GM18517 (cell line): ENCODE measurements around the gene LRRC27.

Experiments used
- ATAC-seq: cut with Tn5 transposase; IDR thresholded peaks from one replicate; pipeline ENCODE4 v1.9.1; 2021; ENCODE audit warnings: mild to moderate bottlenecking, moderate library complexity; ENCODE audit not compliant: unreplicated experiment

The LRRC27 gene

DNA sequence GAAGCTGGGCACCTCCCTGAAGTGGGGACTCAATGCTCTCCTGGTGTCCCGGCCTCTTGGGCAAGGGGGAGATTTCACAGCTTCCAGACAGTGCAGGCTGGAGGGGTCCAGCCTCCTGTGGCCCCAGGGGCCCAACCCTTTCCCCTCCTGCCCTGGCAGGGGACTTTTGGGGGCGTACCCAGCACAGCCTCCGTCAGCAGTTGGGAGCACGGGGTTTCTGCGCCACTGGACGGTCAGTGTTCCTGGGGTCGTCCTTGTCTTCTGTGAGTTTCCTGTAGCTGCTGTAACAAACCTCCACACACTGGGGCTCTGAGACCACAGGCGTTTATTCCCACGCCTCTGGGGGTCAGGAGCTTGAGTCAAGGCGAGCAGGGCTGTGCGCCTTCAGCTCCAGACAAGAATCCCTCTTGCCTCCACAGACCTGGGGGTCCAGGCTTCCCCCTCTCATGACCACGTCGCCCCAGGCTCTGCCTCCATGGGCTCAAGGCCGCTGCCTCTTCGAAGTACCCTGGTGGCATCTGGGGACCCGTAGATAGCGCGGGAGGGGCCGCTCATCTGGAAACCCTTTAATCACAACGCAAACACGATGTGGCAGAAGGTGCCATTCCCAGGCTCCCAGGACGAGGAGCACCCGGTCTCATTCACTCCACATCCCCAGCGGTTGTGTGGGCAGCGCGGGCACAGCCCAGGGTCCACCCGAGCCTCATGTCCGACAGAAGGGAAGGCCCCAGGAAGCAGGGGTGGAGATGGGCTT lies 79.0 kb downstream of the LRRC27 start:
- ATAC-seq: no peak

DNA sequence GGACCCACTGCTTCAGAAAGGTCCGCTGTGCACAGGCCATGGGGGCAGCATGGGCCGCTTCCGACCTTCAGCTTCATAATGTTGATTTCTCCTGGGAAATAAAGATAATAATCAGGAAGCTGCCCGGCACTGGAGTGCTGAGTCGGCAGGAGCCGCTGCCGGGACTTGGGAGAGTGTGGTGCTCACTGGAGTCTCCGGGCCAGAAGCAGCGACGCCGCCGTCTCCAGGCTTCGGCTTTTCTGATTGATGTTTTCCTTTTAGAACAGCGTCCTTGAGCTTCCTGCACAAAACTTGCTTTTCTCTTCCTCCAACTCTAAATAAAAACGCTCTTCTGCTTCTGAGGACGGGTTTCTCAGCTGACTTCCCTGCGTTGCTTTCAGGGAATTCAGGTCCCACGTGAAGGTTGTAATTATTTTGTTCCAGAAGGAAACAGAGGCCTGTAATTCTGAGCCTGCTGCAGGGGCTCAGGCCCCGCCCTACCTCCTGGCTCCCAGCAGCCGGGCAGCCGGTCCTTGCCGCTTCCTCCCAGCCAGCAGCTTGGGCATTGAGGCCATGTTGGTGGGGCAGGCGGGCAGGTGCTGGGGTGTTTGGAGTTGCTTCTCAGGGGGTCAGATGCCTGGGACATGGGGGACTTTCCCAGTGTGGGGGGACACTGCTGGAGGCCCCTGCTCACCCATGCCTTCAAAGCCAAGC lies 79.7 kb downstream of the LRRC27 start:
- no peak for ATAC-seq

DNA sequence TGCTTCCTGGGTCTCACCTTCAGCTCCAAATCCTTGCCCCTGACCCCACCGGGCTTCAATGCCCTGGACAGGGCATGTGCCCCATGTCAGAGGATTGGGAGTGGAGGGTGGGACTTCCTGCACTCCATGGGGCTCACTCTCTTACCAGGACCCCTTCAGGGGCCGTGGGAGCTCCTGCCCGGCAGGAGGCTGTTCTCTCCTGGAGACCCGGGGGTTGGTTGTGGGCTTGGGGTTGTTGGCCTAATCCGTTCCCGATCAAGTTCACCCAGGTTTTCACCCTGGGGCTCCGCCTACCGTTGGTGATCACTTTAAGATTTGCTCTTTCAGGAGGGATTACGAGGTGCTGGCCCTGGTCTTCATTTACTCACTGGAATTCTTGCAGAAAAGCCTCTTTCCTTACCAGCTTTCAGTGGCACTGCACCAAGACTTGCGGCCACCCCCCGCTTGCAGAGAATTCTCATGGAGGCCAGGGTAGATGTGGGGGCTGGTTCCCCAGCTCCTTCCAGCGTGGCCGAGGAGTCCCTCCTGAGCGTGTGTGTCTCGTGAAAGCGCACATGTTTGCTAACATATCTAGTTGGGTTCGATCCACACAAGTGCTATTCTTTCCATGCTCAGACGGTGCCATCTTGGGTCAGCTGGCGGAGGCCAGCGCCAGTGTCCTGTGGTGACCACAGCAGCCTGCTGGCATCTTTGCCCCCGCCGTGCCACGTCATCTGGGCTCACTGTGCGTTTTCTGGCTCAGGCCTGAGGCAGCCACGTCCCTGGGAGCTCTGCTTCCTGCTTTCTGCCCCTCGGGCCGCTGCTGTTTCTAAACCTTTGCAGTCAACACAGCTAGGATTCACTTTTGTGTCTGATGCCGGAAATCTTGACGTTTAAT lies 80.6 kb downstream of the LRRC27 start:
- no peak for ATAC-seq

DNA sequence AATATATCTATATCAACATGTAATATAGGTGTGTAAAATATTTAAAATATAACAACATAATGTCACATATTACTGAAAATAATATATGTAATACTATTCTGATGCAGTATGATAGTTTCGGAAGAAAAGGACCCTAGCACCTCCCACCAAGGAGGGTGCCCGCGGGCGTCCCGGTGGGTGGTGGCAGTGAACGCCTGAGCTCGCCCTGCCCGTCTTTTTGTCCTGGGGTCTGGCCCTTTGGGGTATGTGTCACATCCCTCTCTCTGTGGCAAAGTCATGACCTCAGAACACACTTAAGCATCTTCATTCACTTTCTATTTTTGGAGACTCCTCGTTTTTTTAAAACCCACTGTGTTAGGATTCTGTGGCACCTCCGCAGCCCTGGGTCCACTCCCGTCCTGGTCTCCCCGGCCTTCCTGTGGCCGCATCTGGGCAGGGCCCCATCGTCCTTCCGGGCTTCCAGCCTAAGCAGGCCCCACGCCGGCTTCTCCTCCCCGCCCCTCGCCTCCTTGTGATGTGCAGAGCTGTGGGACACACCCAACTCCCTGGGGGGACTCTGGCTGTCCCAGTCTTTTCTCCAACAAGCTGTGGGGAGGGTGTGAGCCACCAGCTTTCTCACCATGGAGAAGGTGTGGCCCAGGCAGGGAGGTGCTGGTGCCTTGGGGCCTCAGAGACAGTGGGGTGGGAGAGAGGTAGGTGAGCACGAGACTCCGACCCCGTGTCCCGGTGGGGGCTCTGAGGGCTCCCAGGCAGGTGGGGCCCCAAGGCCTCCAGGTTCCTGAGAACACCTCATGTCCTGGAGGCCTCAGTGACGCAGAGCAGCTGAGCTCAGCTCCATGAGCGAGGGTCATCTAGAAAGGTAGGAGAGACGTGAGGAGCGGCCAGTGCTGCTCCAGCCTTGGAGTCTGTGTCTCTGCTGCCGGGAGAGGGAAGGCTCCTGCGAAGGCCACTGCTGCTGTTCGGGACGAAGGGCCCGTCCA lies 81.5 kb downstream of the LRRC27 start:
- ATAC-seq: no peak

DNA sequence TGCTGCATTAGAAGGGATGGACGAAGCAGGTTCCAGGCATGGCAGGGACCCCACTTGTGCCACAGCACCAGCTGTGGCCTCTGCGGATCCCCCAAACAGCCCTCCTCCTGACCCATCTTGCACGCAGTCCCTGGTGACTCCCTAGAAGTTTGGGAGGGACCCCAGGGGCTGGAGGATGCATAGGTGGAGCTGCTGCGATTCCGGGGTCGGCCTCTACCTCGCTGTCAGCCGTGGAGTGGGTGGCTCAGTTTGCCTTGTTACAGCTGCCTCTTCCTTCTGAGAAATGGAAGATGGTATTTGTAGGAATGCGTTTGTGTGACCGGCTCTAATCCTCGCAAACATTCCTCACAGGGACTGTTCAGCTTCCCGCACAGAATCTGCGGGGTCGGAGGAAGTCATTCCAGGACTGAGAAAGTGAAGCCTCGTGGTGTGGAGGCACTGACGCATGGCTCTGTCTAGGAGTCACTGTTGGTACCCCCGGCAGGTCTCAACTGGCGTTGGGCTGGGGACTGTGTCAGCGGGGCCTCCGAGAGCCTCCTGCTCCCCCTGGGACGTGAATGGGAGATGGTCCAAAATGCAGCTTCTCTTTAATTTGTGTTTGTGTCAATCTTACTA lies 82.5 kb downstream of the LRRC27 start:
- ATAC-seq: no peak

DNA sequence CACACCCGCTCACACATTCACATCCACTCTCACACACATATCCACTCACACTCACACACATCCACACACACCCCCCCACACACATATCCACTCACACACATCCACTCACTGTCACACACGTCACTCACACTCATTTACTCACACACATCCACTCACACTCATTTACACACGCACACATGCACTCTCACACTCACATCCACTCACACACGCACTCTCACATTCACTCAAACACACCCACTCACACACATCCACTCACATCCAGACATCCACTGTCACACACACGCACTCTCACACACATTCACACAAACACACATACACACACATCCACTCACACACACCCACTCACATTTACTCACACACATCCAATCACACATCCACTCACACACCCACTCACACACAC lies 83.3 kb downstream of the LRRC27 start:
- no peak for ATAC-seq

DNA sequence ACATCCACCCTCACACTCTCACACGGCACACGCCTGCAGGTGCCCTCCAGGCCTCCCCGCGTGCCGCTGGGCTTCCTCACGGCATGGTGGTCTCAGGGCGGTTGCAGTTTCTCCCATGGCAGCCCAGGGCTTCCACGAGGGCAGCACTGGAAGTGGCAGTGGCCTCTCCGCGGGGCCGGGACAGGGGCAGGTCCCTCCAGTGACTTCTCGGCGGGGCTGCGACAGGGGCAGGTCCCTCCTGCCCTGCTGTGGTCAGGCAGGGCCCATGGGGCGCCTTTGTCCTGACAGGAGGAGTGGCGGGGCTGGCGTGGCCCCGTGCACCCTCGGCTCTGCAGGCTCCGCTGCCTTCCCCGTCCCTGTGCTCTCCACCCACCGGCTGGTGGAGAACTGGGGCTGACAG lies 84.0 kb downstream of the LRRC27 start:
- no peak for ATAC-seq

DNA sequence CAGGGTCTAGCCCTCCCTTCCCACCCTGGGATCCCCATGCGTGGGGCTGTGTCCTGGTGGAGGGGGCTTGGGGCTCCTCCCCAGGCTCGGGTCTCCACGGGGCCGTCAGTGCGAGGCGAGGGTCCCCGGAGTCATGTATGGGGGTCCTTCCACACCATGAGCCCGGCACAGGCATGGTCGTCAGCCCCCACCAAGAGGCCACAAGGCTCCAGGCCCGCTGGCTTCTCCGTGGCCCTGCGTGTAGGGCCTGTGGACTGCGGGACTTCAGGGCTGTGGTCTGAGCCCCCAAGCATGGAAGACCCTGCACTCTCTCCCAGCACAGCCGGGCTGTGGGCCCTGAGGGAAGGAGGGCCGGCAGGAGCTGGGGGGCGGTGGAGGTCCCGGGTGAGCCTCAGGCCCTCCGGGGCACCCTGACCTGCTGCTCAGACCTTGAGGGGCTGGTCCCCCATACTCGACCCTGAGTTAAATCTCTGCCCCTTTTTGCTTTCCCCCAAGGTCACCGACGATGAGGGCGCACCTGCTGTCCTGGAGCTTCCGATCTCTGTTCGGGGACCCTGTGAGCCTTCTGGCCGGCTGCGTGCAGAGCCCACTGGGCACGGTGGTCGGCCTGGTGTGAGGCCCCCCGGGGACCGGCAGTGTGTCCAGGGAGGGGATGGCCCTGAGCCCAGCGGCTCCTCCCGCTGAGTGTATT lies 84.7 kb downstream of the LRRC27 start:
- no peak for ATAC-seq

DNA sequence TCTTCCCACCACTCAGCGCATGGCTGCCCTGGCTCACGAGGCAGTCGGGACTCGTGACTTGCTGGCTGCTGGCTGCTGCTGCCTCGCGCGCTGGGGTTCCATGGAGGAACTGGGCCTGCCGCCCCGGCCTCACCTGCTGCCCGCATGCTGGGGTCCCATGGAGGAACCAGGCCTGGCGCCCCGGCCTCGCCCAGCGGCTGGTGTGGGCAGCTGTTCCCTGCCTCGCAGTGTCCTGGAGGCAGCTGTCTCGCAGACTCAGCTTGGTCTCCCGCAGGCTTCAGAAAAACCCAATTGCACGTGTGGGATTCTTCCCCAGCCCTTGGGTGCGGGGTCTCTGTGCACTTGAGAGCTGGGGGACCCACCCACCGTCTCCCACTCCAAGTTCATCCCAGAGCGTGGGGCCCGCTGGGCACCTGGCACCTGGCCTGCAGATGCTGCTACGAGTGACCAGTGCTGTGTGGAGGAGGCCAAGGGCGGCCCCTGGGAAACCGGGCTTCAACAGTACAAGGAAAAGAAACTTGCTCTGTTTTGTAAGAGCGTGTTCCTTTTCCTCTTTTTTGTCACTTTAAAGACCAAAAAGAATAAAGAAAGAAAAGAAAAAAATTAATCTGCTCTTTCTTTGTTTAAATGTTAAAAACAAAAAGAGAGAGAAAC lies 85.4 kb downstream of the LRRC27 start:
- ATAC-seq: no peak

DNA sequence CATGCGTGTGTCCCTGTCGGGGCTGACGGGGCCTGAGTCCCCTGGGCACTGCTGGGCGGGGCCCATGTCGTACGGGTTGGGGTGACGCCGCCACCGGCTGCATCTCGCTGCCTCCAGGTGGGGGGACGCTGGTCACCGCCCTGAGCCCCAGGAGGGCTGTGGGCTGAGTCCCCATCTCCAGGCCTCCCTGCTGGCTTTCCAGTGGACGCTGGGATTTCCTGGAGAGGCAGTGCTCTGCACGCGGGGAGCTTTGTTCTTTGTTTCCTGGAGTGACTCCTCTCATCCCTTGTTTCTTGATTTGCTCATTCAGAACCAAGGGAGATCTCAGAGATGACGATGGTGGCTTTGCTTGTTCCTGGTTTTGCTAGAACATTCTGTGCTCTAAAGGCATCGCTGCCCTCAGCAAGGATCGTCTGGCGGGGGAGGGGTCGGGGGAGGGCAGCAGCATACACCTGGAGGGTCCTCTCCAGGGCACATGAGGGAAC lies 86.0 kb downstream of the LRRC27 start:
- no peak for ATAC-seq

DNA sequence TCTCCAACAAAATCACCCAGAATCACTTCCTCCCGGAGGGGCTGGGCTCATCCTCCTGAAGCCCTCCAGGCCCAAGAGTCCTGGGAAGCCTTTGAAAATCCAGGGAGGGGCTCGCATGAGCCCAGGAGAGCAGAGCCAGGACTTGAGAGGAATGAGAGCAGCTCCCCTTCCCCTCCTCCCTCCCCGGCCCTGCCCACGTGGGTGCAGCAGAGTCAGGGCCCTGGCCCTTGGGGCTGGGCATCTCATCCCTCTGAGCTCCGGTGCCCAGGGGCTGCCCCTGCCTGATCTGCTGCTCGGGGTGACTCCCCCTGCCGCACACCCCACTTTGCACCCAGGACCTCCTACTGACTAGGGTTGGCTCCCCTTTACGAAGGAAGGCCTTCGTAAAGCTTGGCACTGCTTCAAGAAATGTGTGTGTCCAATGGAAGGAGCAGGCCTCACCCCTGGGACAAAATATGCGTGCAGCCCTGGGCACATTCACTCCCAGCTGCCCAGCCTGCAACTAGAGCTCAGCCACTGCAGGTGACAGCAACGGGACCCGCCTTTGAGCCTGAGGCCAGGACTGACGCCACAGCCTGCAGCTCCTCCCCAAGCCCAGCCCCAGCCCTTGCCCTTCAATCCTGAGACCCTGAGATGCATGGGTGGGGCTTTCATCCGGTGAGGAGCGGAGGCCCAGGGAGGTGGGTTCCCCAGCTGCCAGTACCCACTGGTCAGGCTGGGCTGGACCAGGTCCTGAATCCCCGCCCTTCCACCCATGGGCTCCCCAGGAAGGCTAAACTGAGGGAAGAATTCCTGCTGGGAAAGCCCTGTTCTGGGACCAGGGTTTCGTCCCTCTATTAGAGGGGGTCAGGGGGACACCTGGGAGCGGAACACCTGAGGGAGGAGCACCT lies 86.8 kb downstream of the LRRC27 start:
- no peak for ATAC-seq

DNA sequence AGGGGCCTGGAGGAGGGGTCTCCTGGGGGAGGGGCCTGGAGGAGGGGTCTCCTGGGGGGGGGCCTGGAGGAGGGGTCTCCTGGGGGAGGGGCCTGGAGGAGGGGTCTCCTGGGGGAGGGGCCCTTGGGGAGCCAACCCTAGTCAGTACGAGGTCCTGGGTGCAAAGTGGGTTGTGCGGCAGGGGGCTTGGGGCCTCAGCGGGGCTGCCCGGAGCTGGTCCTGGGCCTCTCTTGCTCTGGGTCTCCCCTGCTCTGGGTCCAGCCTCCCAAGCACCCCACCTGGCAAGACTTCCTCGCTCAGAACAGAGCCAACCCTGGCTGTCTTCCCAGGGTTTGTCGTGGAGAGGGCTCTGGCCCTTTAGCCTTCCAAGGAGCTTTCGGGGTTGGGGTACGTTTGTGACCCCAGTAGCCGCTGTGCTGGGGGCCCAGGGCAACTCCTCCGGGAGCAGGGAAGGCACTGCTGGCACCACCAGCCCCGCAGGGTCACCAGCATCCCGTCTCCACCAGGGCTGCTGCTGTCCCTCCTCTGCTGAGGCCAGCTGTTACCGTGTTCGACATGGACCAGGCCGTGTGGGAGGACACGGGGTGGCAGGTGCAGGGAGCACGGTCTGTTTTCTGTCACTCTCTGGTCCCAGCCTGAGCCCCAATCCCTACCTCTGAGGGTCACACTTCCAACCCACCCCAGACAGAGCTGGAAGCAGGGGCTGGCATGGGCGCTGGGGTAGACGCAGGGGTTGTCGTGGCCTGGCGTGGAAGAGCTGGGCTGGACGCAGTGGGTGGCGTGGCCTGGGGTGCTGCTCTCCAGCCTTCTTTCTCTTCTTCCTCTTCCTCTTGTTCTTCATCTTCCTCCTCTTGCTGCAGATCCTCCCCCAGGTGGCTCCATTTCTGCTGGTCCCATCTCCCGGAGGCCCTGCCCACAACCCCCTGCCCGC lies 87.8 kb downstream of the LRRC27 start:
- ATAC-seq: no peak

DNA sequence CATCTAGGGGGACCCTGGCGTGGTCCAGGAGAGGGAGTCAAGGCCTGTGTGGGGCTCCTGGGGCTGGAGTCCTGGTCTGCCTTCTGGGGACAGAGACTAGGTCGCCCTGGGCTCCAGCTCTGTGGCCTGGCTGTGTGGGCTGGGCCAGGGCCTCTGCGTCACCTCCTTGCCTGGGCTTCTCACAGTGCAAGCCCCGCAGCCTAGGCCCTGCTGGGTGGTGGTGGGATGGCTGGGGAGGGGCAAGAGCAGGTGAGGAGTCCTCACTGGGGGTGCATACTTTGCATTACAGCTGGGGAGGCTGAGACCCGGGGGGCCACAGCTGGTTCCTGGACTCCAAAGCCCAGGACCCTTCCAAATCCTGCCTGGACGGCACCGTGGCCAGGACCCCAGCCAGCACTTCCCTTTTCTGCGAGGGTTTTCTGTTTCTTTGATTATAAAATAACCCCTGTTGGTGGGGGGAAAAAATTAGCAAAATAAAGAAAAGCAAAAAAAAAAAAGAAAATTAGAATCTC lies 88.5 kb downstream of the LRRC27 start:
- no peak for ATAC-seq

DNA sequence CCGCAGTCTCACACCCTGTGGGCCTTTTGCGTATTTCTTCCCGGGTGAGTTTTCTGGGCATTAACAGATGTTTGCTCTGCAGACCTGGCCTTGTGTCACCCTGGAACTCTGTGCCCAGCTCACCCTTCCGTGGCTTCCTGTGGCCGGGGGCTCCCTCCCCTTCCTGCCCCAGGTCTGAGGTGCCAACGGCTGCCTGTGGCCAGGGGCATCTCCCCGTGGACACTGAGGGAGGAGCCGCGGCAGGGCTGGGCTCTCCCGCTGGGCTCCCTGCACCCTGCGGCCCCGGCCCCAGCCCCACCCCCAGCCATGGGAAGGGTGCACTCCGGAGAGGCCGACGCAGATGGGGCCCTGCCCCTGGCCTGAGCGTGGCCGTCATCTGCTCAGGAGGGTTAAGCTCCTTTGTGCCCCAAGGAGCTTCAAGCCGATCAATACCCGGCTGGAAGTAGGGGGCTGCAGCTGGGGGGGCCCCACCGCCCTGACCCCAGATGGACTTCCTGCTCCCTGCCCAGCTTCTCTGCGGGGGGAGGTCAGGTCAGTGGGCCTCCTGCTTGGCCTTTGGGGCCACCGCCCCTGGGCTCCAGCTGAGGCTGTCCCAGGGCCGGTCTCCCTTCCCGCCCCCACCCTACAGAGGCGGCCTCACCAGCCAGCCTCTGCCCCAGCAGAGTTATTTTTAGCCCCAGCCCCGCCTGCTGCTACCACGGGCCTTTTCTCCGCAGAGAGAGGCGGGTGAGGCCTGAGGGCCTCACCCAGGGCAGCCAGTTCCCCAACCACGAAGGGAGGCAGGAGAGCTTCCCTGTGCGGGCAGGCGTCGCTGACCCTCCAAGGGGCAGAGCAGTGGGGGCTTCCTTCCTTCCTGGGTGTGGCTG lies 89.2 kb downstream of the LRRC27 start:
- no peak for ATAC-seq
